ENCODE measurements around the gene PHOSPHO1.
"Not testable (repeated sequence)": the region's sequence is repeated elsewhere in the genome, so short reads cannot be mapped to it uniquely, and the experiment has no call there.

Gene PHOSPHO1

GRCh38 chr17:49191409-49191916 lies 39.1 kb downstream of the PHOSPHO1 start:
- no peak for DNase-seq

- DNase-seq, result no peak
Measured at GRCh38 chr17:49190932-49191331, 39.7 kb downstream of the PHOSPHO1 start.

DNA sequence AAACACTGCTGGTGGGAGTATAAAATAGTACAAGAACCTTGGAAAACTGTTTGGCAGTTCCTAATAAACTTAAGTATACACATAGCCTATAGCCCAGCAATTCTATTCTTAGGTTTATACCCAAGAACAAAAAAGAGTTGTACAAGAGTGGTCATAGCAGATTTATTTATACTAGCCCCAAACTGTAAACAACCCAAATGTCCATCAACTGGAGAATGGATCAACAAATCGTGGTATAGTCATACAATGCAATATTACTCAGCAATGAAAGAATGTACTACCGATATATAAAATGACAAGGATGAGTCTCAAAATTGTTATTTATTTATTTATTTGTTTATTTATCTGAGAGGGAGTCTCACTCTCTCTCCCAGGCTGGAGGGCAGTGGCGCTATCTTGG lies 43.3 kb downstream of the PHOSPHO1 start:
- no peak for DNase-seq

DNA sequence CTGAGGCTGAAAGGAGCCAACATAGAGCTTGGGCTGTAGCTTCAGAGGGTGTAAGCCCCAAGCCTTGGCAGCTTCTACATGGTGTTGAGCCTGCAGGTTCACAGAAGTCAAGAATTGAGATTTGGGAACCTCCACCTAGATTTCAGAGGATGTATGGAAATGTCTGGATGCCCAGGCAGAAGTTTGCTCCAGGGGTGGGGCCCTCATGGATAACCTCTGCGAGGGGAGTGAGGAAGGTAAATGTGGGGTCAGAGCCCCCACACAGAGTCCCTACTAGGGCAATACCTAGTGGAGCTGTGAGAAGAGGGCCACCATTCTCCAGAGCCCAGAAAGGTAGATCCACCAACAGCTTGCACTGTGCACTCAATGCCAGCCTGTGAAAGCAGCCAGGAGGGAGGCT lies 45.2 kb downstream of the PHOSPHO1 start:
- not testable (repeated sequence) for DNase-seq

GRCh38 chr17:49184522-49184921 lies 46.1 kb downstream of the PHOSPHO1 start:
- DNase-seq, result not testable (repeated sequence)

DNA sequence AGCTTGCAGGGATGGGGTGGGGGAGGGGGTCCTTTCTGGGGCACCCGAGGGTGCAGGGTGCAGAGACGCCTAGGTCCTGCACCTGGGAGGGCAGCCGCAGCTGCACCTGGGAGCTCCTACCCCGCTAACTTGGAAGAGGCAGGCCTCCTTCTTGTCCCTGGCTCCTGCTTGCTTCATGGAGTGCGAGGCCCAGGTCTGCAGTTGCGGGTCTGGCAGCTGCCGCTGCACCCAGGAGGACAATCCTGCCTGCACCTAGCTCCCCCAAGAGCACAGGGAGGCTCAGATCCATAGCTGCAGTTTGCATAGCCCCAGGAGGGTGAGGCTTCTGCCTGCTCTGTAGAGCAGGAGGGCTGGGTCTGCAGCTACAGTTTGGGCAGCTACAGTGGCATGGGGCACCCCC lies 46.8 kb downstream of the PHOSPHO1 start:
- no peak for DNase-seq

GRCh38 chr17:49183341-49183740 lies 47.2 kb downstream of the PHOSPHO1 start:
- DNase-seq, result no peak

- DNase-seq, result no peak
Measured at GRCh38 chr17:49180998-49181635, 49.5 kb downstream of the PHOSPHO1 start.

DNA sequence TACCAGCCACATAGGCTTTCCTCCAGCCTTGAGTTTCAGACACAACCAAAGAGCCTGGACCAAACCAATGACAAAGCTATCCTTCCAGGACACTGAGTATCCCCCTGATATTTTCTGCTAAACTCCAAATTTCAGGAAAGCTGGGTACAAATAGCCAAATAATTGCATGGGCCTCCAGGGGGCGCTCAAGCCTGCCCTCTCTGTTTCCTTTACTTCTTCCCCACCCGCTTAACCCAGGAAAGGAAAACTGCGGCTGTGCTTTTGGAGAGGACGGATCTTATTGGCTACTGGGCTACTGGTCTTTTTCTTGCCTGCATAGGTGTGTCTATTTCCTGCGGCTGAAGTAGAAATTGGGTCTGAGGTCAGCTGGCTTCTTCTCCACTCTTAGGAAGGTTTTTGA lies 50.3 kb downstream of the PHOSPHO1 start:
- peak; percentile 62 to 68 for DNase-seq

GRCh38 chr17:49175978-49176377 lies 54.6 kb downstream of the PHOSPHO1 start:
- not testable (repeated sequence) for DNase-seq
